ENCODE measurements around the gene RPS6KA6.

The RPS6KA6 gene

DNA sequence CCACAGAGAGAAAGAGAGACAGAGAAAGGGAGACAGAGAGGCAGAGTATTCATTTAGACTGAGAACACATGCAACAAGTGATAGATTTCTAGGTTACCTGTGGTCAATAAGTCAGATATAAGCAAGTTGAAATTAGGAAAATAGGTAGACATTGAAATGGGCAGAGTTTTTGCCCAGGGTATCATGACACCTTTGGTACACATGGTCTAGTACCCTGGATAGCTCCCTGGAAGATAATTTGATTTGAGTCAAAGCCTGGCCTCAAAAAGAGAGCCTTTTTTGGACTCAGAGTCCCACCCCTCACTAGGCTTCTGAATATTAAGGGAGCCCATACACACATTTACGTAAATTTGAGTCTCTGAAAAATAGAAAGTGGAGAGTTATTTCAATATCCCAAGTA is 4.0 kb upstream of the RPS6KA6 start:
- Mint-ChIP-seq H3K4me3 (no peak overlapping the region), H3K9me3 (peaks cover 3% of the 10 kb centered on the region), H3K27ac (no peak overlapping the region), H3K27me3 (ENCODE audit: low read depth) (peaks cover 5% of the 10 kb centered on the region), H3K4me1 (peaks cover under 1% of the 10 kb centered on the region), H3K36me3 (ENCODE audit: low read depth) (no peaks in the 10 kb centered on the region)
- TF ChIP-seq, protein P1, sequence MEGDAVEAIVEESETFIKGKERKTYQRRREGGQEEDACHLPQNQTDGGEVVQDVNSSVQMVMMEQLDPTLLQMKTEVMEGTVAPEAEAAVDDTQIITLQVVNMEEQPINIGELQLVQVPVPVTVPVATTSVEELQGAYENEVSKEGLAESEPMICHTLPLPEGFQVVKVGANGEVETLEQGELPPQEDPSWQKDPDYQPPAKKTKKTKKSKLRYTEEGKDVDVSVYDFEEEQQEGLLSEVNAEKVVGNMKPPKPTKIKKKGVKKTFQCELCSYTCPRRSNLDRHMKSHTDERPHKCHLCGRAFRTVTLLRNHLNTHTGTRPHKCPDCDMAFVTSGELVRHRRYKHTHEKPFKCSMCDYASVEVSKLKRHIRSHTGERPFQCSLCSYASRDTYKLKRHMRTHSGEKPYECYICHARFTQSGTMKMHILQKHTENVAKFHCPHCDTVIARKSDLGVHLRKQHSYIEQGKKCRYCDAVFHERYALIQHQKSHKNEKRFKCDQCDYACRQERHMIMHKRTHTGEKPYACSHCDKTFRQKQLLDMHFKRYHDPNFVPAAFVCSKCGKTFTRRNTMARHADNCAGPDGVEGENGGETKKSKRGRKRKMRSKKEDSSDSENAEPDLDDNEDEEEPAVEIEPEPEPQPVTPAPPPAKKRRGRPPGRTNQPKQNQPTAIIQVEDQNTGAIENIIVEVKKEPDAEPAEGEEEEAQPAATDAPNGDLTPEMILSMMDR (IDR thresholded peaks at IDR 0.05; ENCODE audit: unreplicated experiment in 3 of 3) = no peak

DNA sequence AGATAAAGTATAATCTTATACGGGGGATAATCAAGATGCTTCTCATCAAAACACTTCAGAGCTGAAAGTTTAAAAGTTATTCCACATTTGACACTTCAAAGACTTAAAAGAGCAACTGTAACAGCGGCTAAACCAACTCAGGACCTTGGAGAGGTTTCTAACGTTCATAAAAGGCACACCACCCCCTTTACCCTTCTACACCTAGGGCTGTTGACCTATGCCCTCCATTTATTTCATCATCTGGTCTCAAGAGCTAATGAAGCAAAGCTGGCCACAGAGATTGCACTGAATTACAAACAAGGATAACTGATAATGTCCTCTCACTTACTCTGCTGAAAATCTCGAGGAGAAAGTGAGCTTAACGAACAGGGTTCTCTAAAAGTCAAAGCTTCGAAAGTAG is 1.1 kb upstream of the RPS6KA6 start:
- Mint-ChIP-seq H3K27me3 (ENCODE audit: low read depth) (peaks cover 5% of the 10 kb centered on the region), H3K4me1 (peaks cover 5% of the 10 kb centered on the region), H3K36me3 (ENCODE audit: low read depth) (no peaks in the 10 kb centered on the region), H3K4me3 (peak overlapping the region; percentile 84 to 89 (median 87)), H3K27ac (no peak overlapping the region), H3K9me3 (peaks cover 3% of the 10 kb centered on the region)
- TF ChIP-seq, protein P1 (IDR thresholded peaks at IDR 0.05; ENCODE audit: unreplicated experiment in 3 of 3) = no peak

DNA sequence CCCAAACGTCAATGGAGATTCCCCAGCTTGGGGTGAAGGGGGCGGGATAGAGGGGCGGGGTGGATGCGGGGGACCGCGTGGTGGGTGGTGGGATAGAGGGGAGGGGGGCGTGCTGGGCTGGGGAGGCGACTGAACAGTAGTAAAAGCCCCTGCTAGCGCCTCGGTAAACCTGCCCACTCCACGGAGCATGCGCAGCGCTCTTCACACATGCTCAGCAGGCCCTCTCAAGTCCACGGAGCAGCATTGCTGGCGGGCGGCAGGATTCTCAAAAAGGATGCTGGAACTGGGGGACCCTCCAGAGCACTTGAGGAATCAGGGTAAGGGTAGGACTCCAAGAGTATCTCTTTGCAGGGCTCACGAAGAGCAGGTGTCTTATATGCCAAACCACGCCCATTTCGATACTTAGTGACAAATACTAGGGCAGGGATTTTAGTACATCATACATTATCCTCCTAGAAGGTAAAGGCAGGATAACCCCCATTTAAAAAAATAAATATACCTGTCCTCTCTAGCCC is 378 bp upstream of the RPS6KA6 start:
- peaks cover 3% of the 10 kb centered on the region for H3K9me3 Mint-ChIP-seq
- H3K27me3 Mint-ChIP-seq (ENCODE audit: low read depth) = peaks cover 5% of the 10 kb centered on the region
- TF ChIP-seq, protein P1 (IDR thresholded peaks at IDR 0.05; ENCODE audit: unreplicated experiment in 3 of 3) = no peak
- H3K36me3 Mint-ChIP-seq (ENCODE audit: low read depth) = no peaks in the 10 kb centered on the region
- peak overlapping the region in 2 of 3 experiments; percentile 56 to 72 for H3K27ac Mint-ChIP-seq
- H3K4me3 Mint-ChIP-seq = peak overlapping the region; percentile 84 to 89 (median 87)
- peaks cover 5% of the 10 kb centered on the region for H3K4me1 Mint-ChIP-seq

DNA sequence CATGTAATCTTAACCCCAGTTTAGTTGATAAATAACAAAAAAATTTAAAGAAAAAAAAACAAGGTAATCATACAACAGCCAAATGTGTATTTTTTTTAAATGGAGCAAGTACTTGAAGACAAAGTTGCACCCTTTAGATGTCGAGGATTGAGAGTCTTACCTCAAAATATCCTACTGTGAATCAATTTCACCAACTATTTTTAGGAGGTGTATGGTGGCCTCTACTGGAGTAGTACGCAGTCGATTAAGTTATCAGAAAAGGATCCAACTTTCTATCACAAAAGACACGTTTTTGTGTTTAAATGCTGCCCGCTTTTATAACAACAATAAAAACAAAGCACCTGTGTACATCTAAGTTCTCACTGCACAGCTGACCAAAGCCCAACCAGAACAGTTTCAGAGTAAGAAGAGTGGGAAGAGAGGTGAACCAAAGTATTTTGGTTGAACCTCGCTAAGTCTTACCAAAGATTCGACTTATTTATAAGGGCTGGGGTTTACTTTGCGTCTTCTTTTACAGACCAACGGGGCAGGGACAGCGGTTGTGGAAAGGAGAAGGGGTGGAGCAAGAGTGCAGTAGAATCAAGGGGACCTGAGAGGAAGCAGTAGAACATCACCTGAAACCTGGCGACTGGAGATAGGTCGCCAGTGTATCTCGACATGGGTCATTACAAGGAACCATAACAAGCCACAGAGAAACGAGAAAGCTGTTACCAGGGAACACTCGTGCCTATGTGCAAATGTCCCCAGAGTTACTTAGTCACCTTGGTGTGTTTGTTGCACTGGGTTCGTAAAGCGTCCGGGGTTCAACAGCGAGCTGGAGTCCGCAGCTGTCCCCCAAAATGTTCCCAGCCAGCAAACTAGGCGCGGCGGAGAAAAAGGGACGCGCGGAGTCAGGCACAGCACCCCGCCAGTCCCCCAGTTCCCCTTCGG is 1.1 kb downstream of the RPS6KA6 start:
- peaks cover 5% of the 10 kb centered on the region for H3K27me3 Mint-ChIP-seq (ENCODE audit: low read depth)
- TF ChIP-seq, protein P1 (IDR thresholded peaks at IDR 0.05; ENCODE audit: unreplicated experiment in 3 of 3) = no peak
- H3K4me1 Mint-ChIP-seq = peaks cover 5% of the 10 kb centered on the region
- peaks cover 3% of the 10 kb centered on the region for H3K9me3 Mint-ChIP-seq
- peak overlapping the region; percentile 29 to 80 (median 61) for H3K27ac Mint-ChIP-seq
- peak overlapping the region; percentile 84 to 89 (median 87) for H3K4me3 Mint-ChIP-seq
- H3K36me3 Mint-ChIP-seq (ENCODE audit: low read depth) = no peaks in the 10 kb centered on the region

DNA sequence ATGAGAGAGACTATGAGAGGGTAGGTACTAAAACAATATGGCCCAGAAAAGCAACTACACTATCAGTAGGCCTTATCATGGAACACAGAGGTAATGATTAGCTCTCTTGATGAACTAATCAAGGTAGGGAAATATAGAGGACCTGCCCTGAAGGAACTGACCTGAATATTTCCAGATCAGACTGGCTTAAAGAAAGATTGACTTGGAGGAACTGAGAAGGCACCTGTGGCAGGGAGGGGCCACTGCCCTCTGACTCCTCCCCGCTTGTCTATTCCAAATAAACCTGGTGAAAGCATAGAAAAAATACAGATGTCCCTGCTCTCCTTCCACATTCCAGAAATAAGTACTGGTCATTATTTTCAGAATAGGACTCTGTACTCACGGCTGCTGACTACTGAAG is 5.5 kb downstream of the RPS6KA6 start:
- no peaks in the 10 kb centered on the region for H3K27me3 Mint-ChIP-seq (ENCODE audit: low read depth)
- TF ChIP-seq, protein P1 (IDR thresholded peaks at IDR 0.05; ENCODE audit: unreplicated experiment in 3 of 3) = no peak
- H3K36me3 Mint-ChIP-seq (ENCODE audit: low read depth) = no peaks in the 10 kb centered on the region
- no peaks in the 10 kb centered on the region for H3K9me3 Mint-ChIP-seq
- peaks cover 5% of the 10 kb centered on the region for H3K4me1 Mint-ChIP-seq
- H3K27ac Mint-ChIP-seq = no peak overlapping the region
- no peak overlapping the region for H3K4me3 Mint-ChIP-seq

Data from nephron (organoid).